A549 (cell line): Measurements from ENCODE around the gene IL19.

Source experiments
- BHLHE40 ChIP-seq: IDR thresholded peaks from 2 replicates; pipeline ENCODE4 v1.6.1; 2012; ENCODE audit warnings: low read depth, low read length, inconsistent platforms
- CBX8 ChIP-seq: fragments of 200-600 bp; sonication (generic); IDR thresholded peaks from 2 replicates; pipeline ENCODE4 v1.6.1; 2016
- CEBPB ChIP-seq, 2 experiments: fragments of >200 bp in 1 of 2; sonication (Bioruptor Twin) in 1 of 2; formaldehyde crosslinking in 1 of 2; IDR thresholded peaks; 2 replicates each; pipeline ENCODE4 v1.6.1; 2012 to 2016
- CHD2 ChIP-seq: fragments of 150-350 bp; IDR thresholded peaks from 2 replicates; pipeline ENCODE4 v1.6.1; 2014; ENCODE audit warnings: low read length; ENCODE audit not compliant: partially characterized antibody
- EP300 ChIP-seq, 2 experiments: fragments of >200 bp; sonication (Bioruptor Twin); formaldehyde crosslinking; IDR thresholded peaks; 2 replicates in 1 of 2; 3 replicates in 1 of 2; pipeline ENCODE4 v1.6.1; 2016 to 2017
- JUN ChIP-seq, 2 experiments: fragments of >200 bp; sonication (Bioruptor Twin); formaldehyde crosslinking; IDR thresholded peaks; 2 replicates in 1 of 2; 3 replicates in 1 of 2; pipeline ENCODE4 v1.6.1; 2016 to 2017
- POLR2A ChIP-seq: IDR thresholded peaks from 2 replicates; pipeline ENCODE4 v1.6.1; 2012; ENCODE audit warnings: mild to moderate bottlenecking, low read length
- RAD21 ChIP-seq, 2 experiments: fragments of >200 bp in 1 of 2; sonication (Bioruptor Twin) in 1 of 2; formaldehyde crosslinking in 1 of 2; IDR thresholded peaks in 1 of 2; conservative IDR thresholded peaks in 1 of 2; 2 replicates in 1 of 2; 3 replicates in 1 of 2; pipeline ENCODE4 v1.6.1; 2012 to 2018; ENCODE audit warnings: inconsistent platforms in 1 of 2
- TF ChIP-seq, protein P1 (sequence below): IDR thresholded peaks from 2 replicates; pipeline ENCODE4 v1.6.1; 2012
- TF ChIP-seq, protein P2 (sequence below): fragments of >200 bp; sonication (Bioruptor Twin); formaldehyde crosslinking; IDR thresholded peaks from 3 replicates; pipeline ENCODE4 v1.5.1; 2016
- TF ChIP-seq, protein P3 (sequence below): fragments of 450-650 bp; IDR thresholded peaks from 2 replicates; pipeline ENCODE4 v1.6.1; 2014; ENCODE audit warnings: antibody characterized with exemption

DNA sequence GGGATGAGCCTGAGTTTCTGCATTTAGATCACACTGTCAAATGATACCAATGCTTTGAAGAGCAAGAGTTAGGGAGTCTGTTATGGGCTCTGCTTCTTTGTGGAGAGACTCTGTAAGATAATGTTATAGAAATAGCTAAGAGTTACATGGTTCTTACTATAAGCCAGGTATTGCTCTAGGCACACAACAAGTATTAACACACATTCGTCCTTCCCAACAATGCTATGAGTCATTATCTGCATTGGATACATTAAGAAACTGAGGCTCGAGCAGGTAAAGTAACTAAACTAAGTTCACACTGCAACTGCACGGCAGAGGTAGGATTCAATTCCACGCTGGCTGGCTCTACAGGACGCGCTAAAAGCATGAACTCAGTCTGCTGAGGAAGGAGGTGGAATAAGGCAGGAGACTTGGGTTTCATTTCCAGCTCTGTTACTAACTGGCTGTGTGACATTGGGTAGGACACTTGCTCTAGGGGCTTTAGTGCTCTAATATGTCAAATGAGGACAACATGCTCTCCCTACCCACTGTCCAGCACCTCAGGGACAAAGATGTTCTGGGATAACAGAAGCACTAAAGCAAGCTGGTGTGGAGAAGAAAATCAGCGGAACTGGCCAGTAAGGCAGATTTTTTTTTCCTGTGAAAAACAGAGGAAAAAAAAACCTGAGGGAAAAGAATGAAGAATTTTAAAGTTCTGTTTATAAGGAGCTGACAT lies 71.2 kb downstream of the IL19 start:
- TF ChIP-seq RAD21 (conservative IDR thresholded peaks at IDR 0.05 in 1 of 2, IDR thresholded peaks at IDR 0.05 in 1 of 2) = no peak
- TF ChIP-seq, protein P1, sequence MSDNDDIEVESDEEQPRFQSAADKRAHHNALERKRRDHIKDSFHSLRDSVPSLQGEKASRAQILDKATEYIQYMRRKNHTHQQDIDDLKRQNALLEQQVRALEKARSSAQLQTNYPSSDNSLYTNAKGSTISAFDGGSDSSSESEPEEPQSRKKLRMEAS = no peak
- TF ChIP-seq CHD2 = no peak
- no peak for TF ChIP-seq BHLHE40
- TF ChIP-seq, protein P2, sequence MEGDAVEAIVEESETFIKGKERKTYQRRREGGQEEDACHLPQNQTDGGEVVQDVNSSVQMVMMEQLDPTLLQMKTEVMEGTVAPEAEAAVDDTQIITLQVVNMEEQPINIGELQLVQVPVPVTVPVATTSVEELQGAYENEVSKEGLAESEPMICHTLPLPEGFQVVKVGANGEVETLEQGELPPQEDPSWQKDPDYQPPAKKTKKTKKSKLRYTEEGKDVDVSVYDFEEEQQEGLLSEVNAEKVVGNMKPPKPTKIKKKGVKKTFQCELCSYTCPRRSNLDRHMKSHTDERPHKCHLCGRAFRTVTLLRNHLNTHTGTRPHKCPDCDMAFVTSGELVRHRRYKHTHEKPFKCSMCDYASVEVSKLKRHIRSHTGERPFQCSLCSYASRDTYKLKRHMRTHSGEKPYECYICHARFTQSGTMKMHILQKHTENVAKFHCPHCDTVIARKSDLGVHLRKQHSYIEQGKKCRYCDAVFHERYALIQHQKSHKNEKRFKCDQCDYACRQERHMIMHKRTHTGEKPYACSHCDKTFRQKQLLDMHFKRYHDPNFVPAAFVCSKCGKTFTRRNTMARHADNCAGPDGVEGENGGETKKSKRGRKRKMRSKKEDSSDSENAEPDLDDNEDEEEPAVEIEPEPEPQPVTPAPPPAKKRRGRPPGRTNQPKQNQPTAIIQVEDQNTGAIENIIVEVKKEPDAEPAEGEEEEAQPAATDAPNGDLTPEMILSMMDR = no peak
- no peak for TF ChIP-seq POLR2A
- no peak for TF ChIP-seq CBX8
- TF ChIP-seq CEBPB (IDR thresholded peaks at IDR 0.05) = no peak
- TF ChIP-seq JUN (IDR thresholded peaks at IDR 0.05) = no peak
- no peak for TF ChIP-seq EP300 (IDR thresholded peaks at IDR 0.05)
- TF ChIP-seq, protein P3, sequence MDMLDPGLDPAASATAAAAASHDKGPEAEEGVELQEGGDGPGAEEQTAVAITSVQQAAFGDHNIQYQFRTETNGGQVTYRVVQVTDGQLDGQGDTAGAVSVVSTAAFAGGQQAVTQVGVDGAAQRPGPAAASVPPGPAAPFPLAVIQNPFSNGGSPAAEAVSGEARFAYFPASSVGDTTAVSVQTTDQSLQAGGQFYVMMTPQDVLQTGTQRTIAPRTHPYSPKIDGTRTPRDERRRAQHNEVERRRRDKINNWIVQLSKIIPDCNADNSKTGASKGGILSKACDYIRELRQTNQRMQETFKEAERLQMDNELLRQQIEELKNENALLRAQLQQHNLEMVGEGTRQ = no peak
